GM21423 (cell line): ENCODE results near the gene S100A11.

Source experiments
- ATAC-seq: cut with Tn5 transposase; IDR thresholded peaks from one replicate; pipeline ENCODE4 v1.9.1; 2021; ENCODE audit warnings: mild to moderate bottlenecking, moderate library complexity; ENCODE audit not compliant: unreplicated experiment

S100A11 gene

GRCh38 chr1:152039886-152040285, 3.1 kb upstream of the S100A11 start:
- no peak for ATAC-seq

- no peak for ATAC-seq
Observed at GRCh38 chr1:152039461-152039860, 2.7 kb upstream of the S100A11 start.

- ATAC-seq: no peak
Observed at GRCh38 chr1:152038871-152039270, 2.1 kb upstream of the S100A11 start.

GRCh38 chr1:152035539-152036266, 1.1 kb downstream of the S100A11 start:
- no peak for ATAC-seq

- no peak for ATAC-seq
Observed at GRCh38 chr1:152034654-152035538, 1.9 kb downstream of the S100A11 start.

- ATAC-seq: no peak
Observed at GRCh38 chr1:152034324-152034653, 2.5 kb downstream of the S100A11 start.

GRCh38 chr1:152029929-152030211, 6.9 kb downstream of the S100A11 start:
- ATAC-seq: no peak

GRCh38 chr1:152029144-152029928, 7.5 kb downstream of the S100A11 start:
- ATAC-seq: no peak

- ATAC-seq: no peak
Observed at GRCh38 chr1:152026895-152027294, 9.9 kb downstream of the S100A11 start.

GRCh38 chr1:152024223-152024622, 12.6 kb downstream of the S100A11 start:
- ATAC-seq: no peak

- ATAC-seq: no peak
Observed at GRCh38 chr1:152023221-152023620, 13.6 kb downstream of the S100A11 start.

GRCh38 chr1:152022474-152022873, 14.3 kb downstream of the S100A11 start:
- no peak for ATAC-seq

GRCh38 chr1:152021569-152021968, 15.2 kb downstream of the S100A11 start:
- no peak for ATAC-seq

GRCh38 chr1:152020849-152021248, 16.0 kb downstream of the S100A11 start:
- ATAC-seq: no peak

GRCh38 chr1:152018537-152018936, 18.3 kb downstream of the S100A11 start:
- no peak for ATAC-seq

- ATAC-seq: no peak
Observed at GRCh38 chr1:152015766-152016165, 21.0 kb downstream of the S100A11 start.

GRCh38 chr1:152014943-152015342, 21.9 kb downstream of the S100A11 start:
- ATAC-seq: no peak

- ATAC-seq: no peak
Observed at GRCh38 chr1:152013664-152014237, 23.1 kb downstream of the S100A11 start.

- no peak for ATAC-seq
Observed at GRCh38 chr1:152009691-152010090, 27.1 kb downstream of the S100A11 start.

GRCh38 chr1:152007047-152007446, 29.8 kb downstream of the S100A11 start:
- ATAC-seq: no peak

GRCh38 chr1:152005360-152005912, 31.4 kb downstream of the S100A11 start:
- ATAC-seq: no peak
